Prostate gland (tissue), 2 donors: Measurements from ENCODE around the gene ZNF343.

ENCODE experiments used
- POLR2AphosphoS5 ChIP-seq: sonication (generic); formaldehyde crosslinking; IDR thresholded peaks from one replicate; pipeline ENCODE4 v1.6.1; 2017; ENCODE audit warnings: antibody characterized with exemption
- TF ChIP-seq, protein P1 (sequence below), 4 experiments: fragments of 200-600 bp in 2 of 4; fragments of 450-650 bp in 2 of 4; sonication (generic) in 2 of 4; IDR thresholded peaks; 1 replicate in 3 of 4; 2 replicates in 1 of 4; pipeline ENCODE4 v1.5.1; 2016 to 2019; ENCODE audit warnings: antibody characterized with exemption in 4 of 4, mild to moderate bottlenecking in 2 of 4, moderate library complexity in 2 of 4

DNA sequence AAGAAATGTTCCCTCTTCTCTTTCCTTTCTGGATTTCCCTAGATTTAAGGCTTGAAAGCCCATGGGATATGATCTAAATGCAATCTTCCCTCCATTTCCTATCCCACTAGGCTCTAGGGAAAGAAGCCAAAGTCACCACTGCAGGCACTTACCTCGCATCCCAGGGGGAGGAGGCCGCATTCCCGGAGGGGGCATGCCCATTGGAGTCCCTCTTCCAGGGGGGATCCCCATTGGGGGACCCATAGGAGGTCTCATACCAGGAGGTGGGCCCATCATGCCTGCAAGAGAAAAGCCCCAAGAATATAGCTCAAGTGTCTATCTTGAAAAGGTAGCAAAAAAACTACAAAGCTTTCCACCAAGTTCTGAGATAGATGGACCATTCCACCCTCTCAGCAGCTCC is 46.2 kb downstream of the ZNF343 start:
- TF ChIP-seq, protein P1, sequence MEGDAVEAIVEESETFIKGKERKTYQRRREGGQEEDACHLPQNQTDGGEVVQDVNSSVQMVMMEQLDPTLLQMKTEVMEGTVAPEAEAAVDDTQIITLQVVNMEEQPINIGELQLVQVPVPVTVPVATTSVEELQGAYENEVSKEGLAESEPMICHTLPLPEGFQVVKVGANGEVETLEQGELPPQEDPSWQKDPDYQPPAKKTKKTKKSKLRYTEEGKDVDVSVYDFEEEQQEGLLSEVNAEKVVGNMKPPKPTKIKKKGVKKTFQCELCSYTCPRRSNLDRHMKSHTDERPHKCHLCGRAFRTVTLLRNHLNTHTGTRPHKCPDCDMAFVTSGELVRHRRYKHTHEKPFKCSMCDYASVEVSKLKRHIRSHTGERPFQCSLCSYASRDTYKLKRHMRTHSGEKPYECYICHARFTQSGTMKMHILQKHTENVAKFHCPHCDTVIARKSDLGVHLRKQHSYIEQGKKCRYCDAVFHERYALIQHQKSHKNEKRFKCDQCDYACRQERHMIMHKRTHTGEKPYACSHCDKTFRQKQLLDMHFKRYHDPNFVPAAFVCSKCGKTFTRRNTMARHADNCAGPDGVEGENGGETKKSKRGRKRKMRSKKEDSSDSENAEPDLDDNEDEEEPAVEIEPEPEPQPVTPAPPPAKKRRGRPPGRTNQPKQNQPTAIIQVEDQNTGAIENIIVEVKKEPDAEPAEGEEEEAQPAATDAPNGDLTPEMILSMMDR (IDR thresholded peaks at IDR 0.05): no peak
- no peak for TF ChIP-seq POLR2AphosphoS5
